ENCODE measurements around the gene SHISA7. TPM values are rescaled to one million over a fixed set of nuclear protein-coding genes. Genes with fewer than 3 reads are reported as not detected.

The SHISA7 gene
- polyA plus RNA-seq, 3 donors: 0.01 TPM; not detected in 2

- peak overlapping the region; percentile 78 for H2AFZ ChIP-seq (ENCODE audit: insufficient read depth, low read depth, low read length, poor library complexity, severe bottlenecking)
These were observed 36.1 kb downstream of the SHISA7 start for GRCh38 chr19:55406826-55407549.

More at GRCh38 chr19:55406826-55407549, 36.1 kb downstream of the SHISA7 start:
- peaks cover 33 to 44% of the 10 kb centered on the region in 2 donors for H3K36me3 Mint-ChIP-seq
- Histone ChIP-seq H3K27ac (ENCODE audit: low read depth in 1 of 2, low read length in 2 of 2) (peak overlapping the region; percentile 95 to 96), H3K79me2 (ENCODE audit: insufficient read depth, low read length) (peaks cover 55% of the 10 kb centered on the region), H3K4me2 (replicated peaks; ENCODE audit: extremely low read depth, low read length, poor library complexity, severe bottlenecking) (peak overlapping the region; percentile 81), H4K20me1 (ENCODE audit: insufficient read depth, low read length) (peaks cover 27% of the 10 kb centered on the region), H3K27me3 (ENCODE audit: control insufficient read depth in 2 of 2, insufficient read depth in 2 of 2, low read length in 2 of 2) (no peaks in the 10 kb centered on the region), H3K9ac (ENCODE audit: insufficient read depth, low read length, poor library complexity, severe bottlenecking) (peak overlapping the region; percentile 90), H3K4me3 (replicated peaks in 1 of 3; ENCODE audit: low read depth in 2 of 3, low read length in 3 of 3) (peak overlapping the region; percentile 55 to 86 (median 81)), H3K36me3 (replicated peaks in 1 of 2; ENCODE audit: control insufficient read depth in 1 of 2, insufficient read depth in 2 of 2, low read length in 2 of 2) (peaks cover 19 to 28% of the 10 kb centered on the region in 2 donors), H3K4me1 (ENCODE audit: control insufficient read depth in 1 of 2, insufficient read depth in 2 of 2, low read length in 2 of 2) (peaks cover 22 to 36% of the 10 kb centered on the region in 2 donors), H3K9me3 (replicated peaks in 1 of 2; ENCODE audit: control insufficient read depth in 1 of 2, insufficient read depth in 1 of 2, low read length in 2 of 2) (no peaks in the 10 kb centered on the region)
- DNase-seq: peak in 1 of 3 donors; percentile 28
- H3K4me1 Mint-ChIP-seq: peaks cover 30% of the 10 kb centered on the region
- TF ChIP-seq CTCF (IDR thresholded peaks at IDR 0.05): no peak
- 9% methylated on average over 26 of the region's 35 CpGs for WGBS (ENCODE audit: insufficient coverage)
- H3K4me3 Mint-ChIP-seq: peak overlapping the region; percentile 84 to 88
- intact Hi-C loops (cut with micrococcal nuclease): loop anchor here (1.0 to 10.0 kb wide), 3 partner anchors 20 to 198 kb away; partner anchors contain the start of genes ZNF524 (in 1 of the 2) and ZNF865 (in 1 of the 2)
- H3K27ac Mint-ChIP-seq: peak overlapping the region; percentile 57 to 96 (median 86)
- H3K9me3 Mint-ChIP-seq: peaks cover 0 to 12% (median 2%) of the 10 kb centered on the region in 7 donors
- H3K27me3 Mint-ChIP-seq (ENCODE audit: low read depth in 3 of 3): peaks cover 3 to 5% (median 4%) of the 10 kb centered on the region in 3 donors

Measured in CD14-positive monocyte (primary cell).